ENCODE measurements around the gene SEMA4D.
"Not testable (repeated sequence)": the region's sequence is repeated elsewhere in the genome, so short reads cannot be mapped to it uniquely, and the experiment has no call there.

Gene SEMA4D

DNA sequence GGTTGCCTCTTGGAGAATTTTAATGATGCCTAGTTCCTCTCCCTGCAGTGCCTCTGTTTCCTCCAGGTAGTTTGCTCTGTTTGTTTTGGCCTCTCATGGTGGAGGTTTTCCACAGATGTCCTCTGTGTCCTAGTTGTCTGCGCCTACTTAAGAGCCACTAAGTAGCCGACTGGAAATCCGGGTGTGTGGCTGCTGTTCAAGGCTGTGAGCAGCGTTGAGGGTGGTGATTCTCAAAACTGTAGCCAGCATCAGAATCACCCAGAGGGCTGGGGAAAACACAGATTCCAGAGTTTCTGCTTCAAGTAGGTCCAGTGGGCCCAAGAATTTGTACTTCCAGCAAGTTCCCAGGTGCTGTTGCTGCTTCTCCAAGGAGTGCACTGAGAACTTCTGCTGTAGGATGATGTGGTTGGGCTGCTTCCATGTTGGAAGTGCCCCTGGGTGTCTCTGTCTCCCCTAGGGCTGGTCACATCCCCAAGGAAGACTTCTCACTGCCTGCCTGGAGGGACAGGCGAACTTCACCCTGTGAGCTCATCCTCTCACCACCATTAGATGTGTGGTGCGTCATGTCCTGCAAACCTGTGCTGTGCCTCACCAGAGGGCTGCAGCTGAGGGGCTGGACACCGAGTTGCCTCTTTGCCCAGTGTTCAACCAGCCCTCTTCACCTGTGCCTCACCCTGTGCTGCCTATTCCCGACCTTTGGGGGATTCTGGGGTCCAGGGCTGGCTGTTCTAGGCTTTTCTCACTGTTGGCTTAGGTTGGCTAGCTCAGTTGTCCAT, 144.9 kb downstream of the SEMA4D start:
- no peak overlapping the region for H3K4me3 ChIP-seq (ENCODE audit: low read depth, low read length)
- DNase-seq (ENCODE audit: low read depth), result no peak

DNA sequence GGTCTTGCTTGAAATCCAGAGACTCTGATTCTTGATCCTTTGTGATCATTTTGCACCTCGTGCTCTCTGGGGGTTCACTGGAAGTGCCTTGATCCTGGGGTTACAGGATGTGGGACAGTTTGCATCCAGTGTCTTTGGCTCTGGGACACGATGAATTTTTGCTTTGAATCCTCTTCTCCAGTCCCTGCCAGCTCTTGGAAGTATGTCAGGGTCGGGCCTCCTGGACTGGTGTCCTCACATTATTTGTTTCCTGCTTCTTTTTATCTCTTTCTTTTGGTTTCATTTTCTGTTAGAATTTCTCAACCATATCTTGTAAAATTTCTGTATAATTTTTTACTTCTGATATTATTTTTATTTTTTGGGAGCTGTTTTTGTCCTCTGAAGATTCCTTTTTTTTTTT, 145.5 kb downstream of the SEMA4D start:
- DNase-seq (ENCODE audit: low read depth), result no peak

DNA sequence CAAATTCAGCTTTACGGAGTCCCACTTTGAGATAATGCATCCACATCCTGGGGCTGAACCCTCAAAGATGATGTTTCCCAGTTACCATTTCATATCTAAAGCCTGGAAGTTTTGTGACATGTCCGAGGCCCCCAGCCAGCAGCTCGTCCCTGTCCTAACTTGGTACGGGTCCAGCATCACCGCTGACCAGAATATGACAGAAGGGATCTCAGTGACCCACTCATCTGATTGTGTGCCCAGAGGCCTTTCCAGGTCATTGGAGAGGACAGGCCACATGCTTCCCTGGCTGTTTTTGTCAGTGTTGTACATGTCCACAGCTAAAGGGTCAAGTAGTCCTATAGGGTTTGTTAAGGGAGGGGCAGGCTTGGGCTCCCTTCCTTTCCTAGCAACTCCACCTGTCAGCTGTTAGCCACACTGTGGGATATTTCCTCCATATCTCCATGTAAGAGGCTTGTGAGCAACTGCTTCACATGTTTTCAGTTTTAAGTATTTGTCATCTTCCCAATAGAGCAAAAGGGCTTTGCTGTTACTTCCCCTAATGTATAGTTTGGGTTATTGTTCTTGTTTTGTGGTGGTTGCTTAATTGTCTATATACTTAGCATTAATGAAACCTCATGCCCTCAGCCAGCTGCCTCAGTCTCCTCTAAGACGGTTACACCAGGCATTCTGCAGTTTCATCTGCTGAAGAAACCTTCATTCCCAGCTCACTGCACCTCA, 146.2 kb downstream of the SEMA4D start:
- no peak for DNase-seq (ENCODE audit: low read depth)
- no peak overlapping the region for H3K4me3 ChIP-seq (ENCODE audit: low read depth, low read length)

More for the DNA sequence above, 145.5 kb downstream of the SEMA4D start:
- no peak overlapping the region for H3K4me3 ChIP-seq (ENCODE audit: low read depth, low read length)

DNA sequence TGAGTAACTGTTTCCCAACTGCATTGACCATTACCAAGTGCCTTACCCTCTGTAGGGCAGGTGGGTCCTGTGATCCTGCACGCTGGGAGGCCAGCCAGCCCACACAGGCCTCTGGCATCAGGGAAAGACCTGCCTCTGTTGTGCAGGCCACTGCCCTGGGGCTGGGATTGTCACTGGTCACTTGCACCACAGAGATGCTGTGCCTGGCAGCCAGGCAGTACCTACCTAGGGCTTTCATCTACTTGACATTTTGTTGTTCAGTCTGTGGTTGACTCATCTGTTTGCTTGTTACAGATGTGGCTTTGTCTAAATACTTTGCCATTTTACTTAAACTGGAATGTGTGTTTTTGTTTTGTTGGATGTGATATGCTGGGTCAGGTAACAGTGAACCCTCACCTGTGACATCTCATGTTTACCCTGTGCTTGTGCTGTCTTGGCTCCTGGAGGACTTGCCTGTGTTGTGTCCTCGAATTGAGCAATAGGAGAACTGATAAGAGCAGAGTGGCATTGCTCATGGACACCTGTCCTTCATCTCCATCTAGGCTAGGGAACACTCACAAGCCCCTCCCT, 146.8 kb downstream of the SEMA4D start:
- DNase-seq (ENCODE audit: low read depth), result no peak
- H3K4me3 ChIP-seq (ENCODE audit: low read depth, low read length), result no peak overlapping the region

DNA sequence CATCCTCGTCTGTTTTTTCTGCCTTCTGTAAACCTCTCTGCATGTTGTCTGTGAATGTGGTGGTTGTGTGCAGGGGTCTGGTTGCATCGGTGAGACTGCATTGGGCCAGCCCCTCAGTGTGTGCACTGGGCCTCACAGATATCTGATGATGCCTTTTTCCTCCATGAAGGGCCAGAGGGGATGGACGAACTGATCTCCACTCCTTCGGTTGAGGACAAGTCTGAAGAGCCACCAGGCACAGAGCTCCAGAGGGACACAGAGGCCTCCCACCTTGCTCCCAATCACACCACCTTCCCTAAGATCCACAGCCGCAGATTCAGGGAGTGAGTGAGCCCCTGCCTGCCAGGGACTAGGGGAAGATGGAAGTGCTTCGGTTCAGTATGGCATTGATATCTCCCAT, 148.3 kb downstream of the SEMA4D start:
- no peak for DNase-seq (ENCODE audit: low read depth)
- H3K4me3 ChIP-seq (ENCODE audit: low read depth, low read length), result no peak overlapping the region

DNA sequence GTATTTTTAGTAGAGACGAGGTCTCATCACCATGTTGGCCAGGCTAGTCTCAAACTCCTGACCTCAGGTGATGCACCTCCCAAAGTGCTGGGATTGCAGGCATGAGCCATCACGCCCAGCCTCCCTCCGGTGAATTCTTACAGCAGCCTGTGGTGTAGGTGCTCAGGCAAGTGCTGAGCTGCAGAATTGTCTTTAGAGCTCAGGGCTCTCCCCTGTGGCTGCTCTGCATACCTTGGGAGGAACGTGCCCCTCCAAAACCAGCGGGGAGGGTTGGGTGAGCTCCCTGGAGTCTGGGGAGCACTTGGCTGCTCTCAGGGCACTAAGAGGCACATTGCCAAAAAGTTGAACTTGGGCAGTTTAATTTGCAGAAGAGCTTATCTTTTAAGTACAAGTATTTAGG, 150.3 kb downstream of the SEMA4D start:
- DNase-seq (ENCODE audit: low read depth), result no peak
- no peak overlapping the region for H3K4me3 ChIP-seq (ENCODE audit: low read depth, low read length)

DNA sequence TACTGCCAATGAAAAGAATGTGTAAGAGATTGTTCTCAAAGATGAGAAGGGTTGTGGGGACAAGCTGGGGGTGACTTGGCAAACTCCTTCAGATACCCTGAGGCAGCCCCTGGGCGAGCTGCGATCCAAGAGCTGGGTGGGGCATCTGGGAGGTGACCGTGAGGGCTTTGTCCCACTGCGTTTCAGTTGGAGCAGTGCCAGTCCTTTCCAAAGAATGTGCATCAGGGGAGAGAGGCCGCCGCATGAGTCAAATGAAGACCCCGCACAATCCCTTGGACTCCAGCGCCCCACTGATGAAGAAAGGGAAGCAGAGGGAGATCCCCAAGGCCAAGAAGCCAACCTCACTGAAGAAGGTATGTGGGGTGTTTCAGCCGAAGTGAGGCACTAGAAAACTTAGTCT, 151.2 kb downstream of the SEMA4D start:
- DNase-seq (ENCODE audit: low read depth), result no peak
- no peak overlapping the region for H3K4me3 ChIP-seq (ENCODE audit: low read depth, low read length)

DNA sequence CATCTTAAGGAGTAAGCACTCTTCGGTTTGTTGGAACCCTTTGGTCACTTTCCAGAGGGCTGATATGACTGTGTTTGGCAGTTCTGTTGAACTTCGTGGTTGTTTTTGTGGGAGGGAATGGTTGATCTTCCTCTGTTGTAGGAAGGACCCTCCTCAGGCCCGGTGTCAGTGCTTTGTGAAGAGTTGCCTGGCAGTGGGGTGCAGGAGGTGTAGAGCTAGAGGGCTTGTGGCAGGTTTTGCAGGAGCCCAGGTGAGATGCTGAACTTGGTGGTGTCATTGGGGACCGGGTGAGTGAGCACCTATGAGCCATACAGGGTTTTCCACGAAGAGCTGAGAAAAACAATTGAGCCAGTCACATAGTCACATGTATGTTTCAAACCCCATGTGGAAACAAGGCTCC, 152.4 kb downstream of the SEMA4D start:
- DNase-seq (ENCODE audit: low read depth), result no peak
- H3K4me3 ChIP-seq (ENCODE audit: low read depth, low read length), result no peak overlapping the region

DNA sequence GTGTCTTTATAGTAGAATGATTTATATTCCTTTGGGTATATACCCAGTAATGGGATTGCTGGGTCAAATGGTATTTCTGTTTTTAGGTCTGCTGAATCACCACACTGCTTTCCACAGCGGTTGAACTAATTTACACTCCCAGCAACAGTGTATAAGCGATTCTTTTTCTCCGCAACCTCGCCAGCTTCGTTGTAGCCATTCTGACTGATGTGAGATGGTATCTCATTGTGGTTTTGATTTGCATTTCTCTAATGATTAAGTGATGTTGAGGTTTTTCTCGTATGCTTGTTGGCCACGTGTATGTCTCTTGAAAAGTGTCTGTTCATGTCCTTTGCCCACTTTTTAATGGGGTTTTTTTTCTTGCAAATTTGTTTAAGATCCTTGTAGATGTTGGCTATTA, 154.1 kb downstream of the SEMA4D start:
- not testable (repeated sequence) for DNase-seq (ENCODE audit: low read depth); H3K4me3 ChIP-seq (ENCODE audit: low read depth, low read length)

DNA sequence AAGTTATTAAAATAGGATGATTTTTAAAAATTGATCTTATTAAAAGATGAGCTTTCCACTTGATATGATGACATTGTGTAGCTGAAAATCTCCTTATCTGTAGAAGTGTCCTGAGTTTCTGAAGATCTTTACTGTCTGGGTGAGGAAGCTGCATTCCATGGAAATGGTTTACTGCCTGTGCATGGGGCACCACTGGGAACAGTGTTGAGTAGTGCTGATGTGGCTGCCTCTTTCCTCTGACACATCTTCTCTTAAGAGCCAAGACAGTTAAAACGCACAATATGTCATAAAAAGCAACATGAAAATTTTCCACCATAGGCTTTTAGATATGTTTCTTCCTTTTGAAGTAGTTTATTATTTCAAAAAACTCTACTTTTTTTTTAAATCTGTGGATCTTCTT, 155.0 kb downstream of the SEMA4D start:
- DNase-seq (ENCODE audit: low read depth), result no peak
- no peak overlapping the region for H3K4me3 ChIP-seq (ENCODE audit: low read depth, low read length)

DNA sequence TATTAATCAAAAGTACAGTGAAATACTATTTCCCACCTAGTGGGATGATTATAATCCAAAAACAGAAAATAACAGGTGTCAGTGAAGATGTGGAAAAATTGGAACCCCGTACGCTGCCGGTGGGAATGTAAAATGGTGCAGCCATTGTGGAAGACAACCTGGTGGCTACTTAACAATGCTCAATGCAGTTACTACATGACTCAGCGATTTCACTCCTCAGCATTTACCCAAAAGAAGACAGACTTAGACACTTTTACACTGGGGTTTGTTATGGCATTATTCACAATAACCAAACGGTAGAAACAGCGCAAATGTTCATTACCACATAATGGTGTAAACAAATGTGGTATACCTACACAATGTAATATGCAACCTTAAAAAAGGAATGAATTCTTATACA, 155.7 kb downstream of the SEMA4D start:
- no peak overlapping the region for H3K4me3 ChIP-seq (ENCODE audit: low read depth, low read length)
- DNase-seq (ENCODE audit: low read depth), result no peak

DNA sequence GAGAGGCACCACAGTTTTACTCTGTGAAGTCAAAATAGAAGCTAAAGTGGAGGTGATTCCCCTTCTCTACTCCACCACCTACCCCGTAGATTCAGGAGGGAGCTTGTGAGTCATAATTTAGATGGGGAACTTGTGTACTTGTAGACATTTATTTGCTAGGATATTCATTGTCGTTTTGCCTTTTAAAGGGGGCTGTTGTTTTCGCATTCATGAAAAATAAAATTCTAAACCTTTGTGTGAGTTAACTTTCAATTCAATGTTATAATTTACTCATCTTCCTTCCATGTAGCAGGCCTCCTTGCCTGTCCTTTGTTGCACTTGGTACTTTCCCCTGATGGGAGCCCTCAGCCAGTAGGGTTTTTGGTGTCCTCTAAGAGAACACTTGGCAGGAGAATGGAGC, 157.6 kb downstream of the SEMA4D start:
- no peak for DNase-seq (ENCODE audit: low read depth)

DNA sequence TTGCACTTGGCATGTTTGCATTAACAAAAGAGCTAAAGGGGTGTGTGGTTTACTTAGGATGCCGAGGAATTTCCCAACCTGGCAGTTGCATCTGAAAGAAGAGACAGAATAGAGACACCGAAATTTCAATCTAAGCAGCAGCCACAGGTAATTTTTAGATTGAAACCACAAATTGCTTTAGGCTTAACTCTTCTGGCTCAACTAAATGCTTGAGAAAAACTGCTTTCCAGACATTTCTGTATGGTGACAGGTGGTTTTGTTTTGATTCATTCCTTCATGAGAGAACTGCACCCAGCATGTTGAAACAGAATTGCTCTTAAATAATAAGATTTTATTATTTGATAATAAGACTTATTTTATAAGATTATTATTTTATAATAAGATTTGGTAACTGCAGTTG, 158.1 kb downstream of the SEMA4D start:
- DNase-seq (ENCODE audit: low read depth), result no peak
- H3K4me3 ChIP-seq (ENCODE audit: low read depth, low read length), result no peak overlapping the region

More for the DNA sequence above, 157.6 kb downstream of the SEMA4D start:
- H3K4me3 ChIP-seq (ENCODE audit: low read depth, low read length), result no peak overlapping the region

DNA sequence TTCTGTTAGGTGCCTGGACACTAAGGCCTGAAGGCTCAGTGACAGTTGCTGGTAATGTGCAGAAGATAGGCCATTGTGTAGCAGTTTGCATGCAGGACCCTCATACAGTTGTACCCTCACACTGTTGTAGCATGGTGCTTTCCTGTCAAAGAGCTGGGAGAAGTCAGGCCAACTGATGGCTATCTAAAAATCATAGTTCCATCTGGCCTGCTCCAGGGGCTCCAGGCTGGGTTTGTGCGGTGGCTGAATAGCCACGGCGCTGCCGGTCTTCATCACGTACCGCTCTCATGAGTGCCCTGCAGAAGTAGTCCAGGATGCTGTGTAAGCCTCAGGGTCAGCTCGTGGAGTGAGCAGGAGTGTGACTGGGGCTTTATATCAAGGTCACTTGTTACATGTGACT, 167.4 kb downstream of the SEMA4D start:
- no peak for DNase-seq (ENCODE audit: low read depth)
- no peak overlapping the region for H3K4me3 ChIP-seq (ENCODE audit: low read depth, low read length)

DNA sequence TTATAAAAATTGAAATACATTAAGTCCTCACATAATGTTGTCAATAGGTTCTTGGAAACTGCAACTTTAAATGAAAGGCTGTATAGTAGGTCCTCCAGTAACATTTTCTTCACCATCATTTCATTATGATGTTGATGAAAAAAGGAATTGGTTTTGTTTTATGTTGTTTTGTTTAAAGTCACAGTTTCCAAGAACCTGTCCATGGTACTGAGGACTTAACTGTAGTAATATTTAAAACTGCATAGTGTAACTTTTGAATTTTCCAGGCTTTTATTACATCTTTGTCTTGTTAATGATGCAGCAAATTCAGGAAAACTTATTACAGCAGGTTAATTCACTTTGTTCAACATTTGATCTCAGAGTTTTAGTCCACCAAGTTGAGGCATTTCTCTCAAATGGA, 168.0 kb downstream of the SEMA4D start:
- DNase-seq (ENCODE audit: low read depth), result no peak
- no peak overlapping the region for H3K4me3 ChIP-seq (ENCODE audit: low read depth, low read length)

DNA sequence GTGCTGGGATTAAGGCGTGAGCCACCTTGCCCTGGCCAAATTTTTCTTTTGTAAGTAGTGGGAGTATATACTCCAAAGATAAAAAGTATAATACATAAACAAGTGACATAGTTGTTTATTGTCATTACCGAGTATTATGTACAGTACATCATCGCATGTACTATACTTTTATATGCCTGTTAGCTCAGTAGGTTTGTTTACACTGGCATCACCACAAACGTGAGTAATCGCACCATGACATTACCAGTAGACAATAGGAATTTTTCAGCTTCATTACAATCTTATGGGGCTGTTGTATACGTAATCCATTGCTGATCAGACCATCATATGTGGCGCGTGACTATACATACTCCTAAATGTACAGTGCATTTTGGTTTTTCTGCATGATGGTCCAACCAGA, 169.8 kb downstream of the SEMA4D start:
- no peak overlapping the region for H3K4me3 ChIP-seq (ENCODE audit: low read depth, low read length)
- DNase-seq (ENCODE audit: low read depth), result no peak

DNA sequence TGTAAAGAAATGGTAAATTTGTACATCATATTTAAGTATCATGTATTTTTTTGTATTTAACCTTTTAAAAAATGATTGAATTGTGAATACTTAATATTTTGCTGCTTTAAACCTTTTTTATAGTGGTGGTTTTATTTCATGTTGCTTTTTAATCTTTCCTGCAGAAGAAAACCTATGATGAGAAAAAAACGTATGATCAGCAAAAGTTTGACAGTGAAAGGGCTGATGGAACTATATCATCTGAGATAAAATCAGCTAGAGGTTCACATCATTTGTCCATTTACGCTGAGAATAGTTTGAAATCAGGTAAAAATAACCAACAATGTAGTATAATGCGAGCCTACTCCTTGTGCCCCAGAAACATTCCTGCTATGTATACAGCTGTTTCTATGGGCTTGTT, 172.2 kb downstream of the SEMA4D start:
- no peak overlapping the region for H3K4me3 ChIP-seq (ENCODE audit: low read depth, low read length)
- no peak for DNase-seq (ENCODE audit: low read depth)

DNA sequence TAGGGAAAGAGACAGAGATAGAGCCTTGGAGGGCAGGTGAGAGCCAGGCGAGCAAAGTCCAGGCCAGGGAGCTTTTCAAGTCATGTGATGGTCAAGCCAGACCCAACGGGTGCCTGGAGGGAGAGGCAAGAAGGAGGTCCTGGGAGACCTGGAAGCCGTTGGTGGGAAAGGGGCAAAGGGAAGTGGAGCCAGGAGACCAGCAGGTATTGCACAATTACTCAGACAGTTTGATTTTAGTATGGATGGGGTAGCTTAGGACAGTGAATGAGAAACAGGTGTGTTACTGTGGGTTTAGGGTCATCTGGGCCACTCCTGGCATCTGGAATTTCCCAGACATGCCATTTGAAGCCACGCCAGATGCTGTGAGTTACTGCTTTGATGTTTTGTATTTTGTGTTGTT, 174.5 kb downstream of the SEMA4D start:
- H3K4me3 ChIP-seq (ENCODE audit: low read depth, low read length), result no peak overlapping the region
- DNase-seq (ENCODE audit: low read depth), result no peak

DNA sequence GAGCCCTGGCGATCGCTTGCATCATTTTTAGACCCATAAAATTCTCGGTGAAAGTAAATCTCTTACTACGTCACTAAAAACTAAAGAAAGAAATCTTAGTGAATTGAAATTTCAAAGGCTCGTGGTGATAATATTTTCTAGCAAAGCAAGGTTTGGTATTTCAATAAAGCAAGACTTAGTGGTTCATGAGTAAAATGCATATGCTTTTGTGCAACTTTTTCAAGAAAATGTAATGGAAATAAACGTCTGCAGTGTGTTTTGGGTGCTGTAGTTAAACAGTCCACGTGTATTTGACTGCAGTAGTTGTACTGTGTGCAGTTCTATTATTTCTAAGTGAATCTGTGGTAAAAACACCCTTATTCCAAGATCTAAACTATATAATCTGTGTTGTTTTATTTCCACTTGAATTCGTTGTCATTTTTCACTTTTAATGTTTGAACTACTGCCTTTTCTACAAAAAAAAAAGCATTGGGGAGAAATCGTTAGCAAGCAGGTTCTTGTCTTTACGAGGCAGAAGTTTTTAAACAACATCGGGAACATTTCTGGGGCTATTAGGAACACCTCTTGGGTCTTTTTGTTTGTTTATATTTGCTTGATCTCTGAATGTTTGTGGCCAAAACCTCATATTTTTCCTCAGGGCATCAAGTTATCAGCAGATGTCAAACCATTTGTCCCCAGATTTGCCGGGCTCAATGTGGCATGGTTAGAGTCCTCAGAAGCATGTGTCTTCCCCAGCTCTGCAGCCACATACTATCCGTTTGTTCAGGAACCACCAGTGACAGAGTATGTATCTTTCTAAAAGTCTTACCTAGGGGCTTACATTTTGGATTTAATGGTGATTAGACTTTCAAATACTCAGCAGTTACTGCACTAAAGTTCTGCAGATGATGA, 178.7 kb downstream of the SEMA4D start:
- H3K4me3 ChIP-seq (ENCODE audit: low read depth, low read length), result peak overlapping the region; percentile 66
- no peak for DNase-seq (ENCODE audit: low read depth)

Measured in skeletal muscle cell (primary cell).